ENCODE results near the gene P2RY12. TPM values are rescaled to one million over a fixed set of nuclear protein-coding genes. Genes with fewer than 3 reads are reported as not detected.
A peak's percentile ranks its signal among the peaks of the same experiment; 100 is the strongest.

P2RY12 gene
- total and polyA plus RNA-seq, 10 of the 15 experiments (the other 5 are each of a cell fraction or from before 2014, with no cell fraction given) = 0.27 to 1.0 (median 0.66) TPM; not detected in 2

DNA sequence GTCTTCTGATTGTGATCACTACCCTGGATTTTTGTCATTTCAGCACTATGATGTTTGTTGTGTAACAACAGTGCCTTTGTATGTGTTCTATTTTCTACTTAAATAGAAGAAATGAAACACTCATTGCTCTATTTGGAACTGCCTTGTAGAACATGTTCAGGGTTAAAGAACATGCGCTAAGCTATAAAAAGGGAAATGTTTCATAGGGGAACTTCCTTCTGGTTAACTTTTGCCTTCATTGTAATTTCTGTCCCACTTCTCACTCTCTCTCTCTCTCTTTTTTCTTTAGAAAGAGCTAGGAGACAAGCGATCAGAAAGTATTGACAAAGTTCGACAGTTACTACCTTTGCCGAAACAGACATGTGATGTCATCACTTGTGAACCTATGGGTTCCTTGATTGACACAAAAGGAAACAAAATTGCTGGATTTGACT lies at the start of gene P2RY12 (continued):
- TF ChIP-seq ETV6 (conservative IDR thresholded peaks at IDR 0.05 in 1 of 2, IDR thresholded peaks at IDR 0.05 in 1 of 2; ENCODE audit: borderline replicate concordance in 1 of 2, low read depth in 1 of 2) (peak in 1 of 2 experiments; percentile 64; a peak in 1 of 4 replicates), GABPA (IDR thresholded peaks at IDR 0.05; ENCODE audit: low read depth) (peak; percentile 54; the same call in 1 of the 2 replicates), IRF3 (IDR thresholded peaks at IDR 0.05) (no peak), ZBTB4 (CRISPR knock-in tag; IDR thresholded peaks at IDR 0.05) (no peak), EED (IDR thresholded peaks at IDR 0.05; ENCODE audit: low read depth) (0 out of 2 replicates have a peak, but pooled peaks have one; percentile 47), GATAD2B (conservative IDR thresholded peaks at IDR 0.05; ENCODE audit: low read depth) (no peak), PML (IDR thresholded peaks at IDR 0.05; ENCODE audit: low read length) (0 out of 2 replicates have a peak, but pooled peaks have one; percentile 32), NRF1 (conservative IDR thresholded peaks at IDR 0.05; ENCODE audit: low read depth, low read length) (no peak), CBX5 (IDR thresholded peaks at IDR 0.05; ENCODE audit: low read depth) (no peak), SMAD1 (IDR thresholded peaks at IDR 0.05; ENCODE audit: low read depth, partially characterized antibody) (no peak), NFYB (IDR thresholded peaks at IDR 0.05; ENCODE audit: insufficient read depth, low read depth, low read length) (no peak), HDAC2 (IDR thresholded peaks at IDR 0.05) (no peak), ELK1 (IDR thresholded peaks at IDR 0.05; ENCODE audit: low read depth, low read length) (no peak), MEF2B (IDR thresholded peaks at IDR 0.05; ENCODE audit: partially characterized antibody, poor library complexity, severe bottlenecking) (peak; percentile 72)
- TF ChIP-seq, protein P1, sequence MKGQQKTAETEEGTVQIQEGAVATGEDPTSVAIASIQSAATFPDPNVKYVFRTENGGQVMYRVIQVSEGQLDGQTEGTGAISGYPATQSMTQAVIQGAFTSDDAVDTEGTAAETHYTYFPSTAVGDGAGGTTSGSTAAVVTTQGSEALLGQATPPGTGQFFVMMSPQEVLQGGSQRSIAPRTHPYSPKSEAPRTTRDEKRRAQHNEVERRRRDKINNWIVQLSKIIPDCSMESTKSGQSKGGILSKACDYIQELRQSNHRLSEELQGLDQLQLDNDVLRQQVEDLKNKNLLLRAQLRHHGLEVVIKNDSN (IDR thresholded peaks at IDR 0.05; ENCODE audit: borderline replicate concordance, extremely low read length, insufficient read depth, low read depth, low read length) = no peak
- TF ChIP-seq, protein P2, sequence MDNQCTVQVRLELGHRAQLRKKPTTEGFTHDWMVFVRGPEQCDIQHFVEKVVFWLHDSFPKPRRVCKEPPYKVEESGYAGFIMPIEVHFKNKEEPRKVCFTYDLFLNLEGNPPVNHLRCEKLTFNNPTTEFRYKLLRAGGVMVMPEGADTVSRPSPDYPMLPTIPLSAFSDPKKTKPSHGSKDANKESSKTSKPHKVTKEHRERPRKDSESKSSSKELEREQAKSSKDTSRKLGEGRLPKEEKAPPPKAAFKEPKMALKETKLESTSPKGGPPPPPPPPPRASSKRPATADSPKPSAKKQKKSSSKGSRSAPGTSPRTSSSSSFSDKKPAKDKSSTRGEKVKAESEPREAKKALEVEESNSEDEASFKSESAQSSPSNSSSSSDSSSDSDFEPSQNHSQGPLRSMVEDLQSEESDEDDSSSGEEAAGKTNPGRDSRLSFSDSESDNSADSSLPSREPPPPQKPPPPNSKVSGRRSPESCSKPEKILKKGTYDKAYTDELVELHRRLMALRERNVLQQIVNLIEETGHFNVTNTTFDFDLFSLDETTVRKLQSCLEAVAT (IDR thresholded peaks at IDR 0.05) = no peak
- TF ChIP-seq, protein P3, sequence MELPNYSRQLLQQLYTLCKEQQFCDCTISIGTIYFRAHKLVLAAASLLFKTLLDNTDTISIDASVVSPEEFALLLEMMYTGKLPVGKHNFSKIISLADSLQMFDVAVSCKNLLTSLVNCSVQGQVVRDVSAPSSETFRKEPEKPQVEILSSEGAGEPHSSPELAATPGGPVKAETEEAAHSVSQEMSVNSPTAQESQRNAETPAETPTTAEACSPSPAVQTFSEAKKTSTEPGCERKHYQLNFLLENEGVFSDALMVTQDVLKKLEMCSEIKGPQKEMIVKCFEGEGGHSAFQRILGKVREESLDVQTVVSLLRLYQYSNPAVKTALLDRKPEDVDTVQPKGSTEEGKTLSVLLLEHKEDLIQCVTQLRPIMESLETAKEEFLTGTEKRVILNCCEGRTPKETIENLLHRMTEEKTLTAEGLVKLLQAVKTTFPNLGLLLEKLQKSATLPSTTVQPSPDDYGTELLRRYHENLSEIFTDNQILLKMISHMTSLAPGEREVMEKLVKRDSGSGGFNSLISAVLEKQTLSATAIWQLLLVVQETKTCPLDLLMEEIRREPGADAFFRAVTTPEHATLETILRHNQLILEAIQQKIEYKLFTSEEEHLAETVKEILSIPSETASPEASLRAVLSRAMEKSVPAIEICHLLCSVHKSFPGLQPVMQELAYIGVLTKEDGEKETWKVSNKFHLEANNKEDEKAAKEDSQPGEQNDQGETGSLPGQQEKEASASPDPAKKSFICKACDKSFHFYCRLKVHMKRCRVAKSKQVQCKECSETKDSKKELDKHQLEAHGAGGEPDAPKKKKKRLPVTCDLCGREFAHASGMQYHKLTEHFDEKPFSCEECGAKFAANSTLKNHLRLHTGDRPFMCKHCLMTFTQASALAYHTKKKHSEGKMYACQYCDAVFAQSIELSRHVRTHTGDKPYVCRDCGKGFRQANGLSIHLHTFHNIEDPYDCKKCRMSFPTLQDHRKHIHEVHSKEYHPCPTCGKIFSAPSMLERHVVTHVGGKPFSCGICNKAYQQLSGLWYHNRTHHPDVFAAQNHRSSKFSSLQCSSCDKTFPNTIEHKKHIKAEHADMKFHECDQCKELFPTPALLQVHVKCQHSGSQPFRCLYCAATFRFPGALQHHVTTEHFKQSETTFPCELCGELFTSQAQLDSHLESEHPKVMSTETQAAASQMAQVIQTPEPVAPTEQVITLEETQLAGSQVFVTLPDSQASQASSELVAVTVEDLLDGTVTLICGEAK (IDR thresholded peaks at IDR 0.05; ENCODE audit: borderline replicate concordance) = no peak; the same call in 1 of the 2 replicates
